Left hindlimb (tissue), 1 donor: ENCODE measurements around the gene MTUS2.

Experiments
- DNase-seq: peaks from one replicate; pipeline ENCODE4 v3.0.0-alpha.2; 2018

MTUS2 gene

DNA sequence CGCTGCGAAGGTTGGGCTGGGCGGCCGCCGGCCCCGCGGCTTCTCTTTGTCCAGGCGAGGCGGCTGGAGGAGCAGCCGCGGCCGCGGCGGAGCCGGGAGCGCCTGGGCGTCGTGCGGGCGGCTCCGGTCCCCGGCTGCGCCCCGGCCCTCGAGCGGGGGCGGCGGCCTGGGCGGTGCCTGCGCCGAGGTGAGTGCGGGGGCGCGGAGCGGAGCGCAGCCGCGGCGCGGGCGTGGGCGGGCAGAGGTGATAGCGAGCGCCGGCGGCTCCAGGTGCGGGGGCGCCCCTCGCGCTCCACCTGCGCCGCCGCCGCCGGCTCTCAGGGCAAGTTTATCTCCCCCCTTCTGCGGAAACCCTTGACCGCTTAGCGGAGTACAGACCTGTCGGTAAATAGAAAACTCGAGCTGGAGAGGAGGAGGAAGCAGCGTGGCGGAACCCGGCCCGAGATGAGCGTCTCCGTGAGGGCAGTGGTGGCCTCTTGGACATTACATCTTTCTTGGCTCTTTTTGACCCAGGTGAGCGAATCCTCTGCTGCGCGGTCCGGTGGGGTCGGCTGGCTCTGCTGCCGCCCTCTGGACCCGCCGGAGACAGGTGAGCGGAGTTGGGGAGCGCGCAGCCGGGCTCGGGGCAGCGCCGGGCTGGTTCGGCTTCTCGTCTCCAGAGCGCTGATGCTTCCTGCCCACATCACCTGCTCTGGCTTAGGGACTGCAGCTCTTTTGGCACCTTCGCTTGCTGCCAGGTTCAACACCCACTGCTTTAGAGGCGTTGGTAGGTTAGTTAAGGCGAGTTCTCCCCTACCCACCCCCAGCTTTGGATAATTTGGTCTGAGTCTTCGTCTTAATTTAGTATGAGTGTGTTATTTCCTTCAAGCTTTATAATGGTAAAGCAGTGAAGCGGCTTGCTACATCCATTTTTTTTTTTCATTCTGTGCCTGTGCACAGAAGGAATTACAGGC, at the start of gene MTUS2:
MTUS2 (plus strand) TSS at position 241 of the 953 bp plus-strand sequence.
- DNase-seq: no peak

GRCh38 chr13:28778308-28779215, 41.6 kb upstream of the MTUS2 start:
- DNase-seq: no peak

- DNase-seq: no peak
These were observed 27.1 kb upstream of the MTUS2 start for GRCh38 chr13:28792992-28793391.

DNA sequence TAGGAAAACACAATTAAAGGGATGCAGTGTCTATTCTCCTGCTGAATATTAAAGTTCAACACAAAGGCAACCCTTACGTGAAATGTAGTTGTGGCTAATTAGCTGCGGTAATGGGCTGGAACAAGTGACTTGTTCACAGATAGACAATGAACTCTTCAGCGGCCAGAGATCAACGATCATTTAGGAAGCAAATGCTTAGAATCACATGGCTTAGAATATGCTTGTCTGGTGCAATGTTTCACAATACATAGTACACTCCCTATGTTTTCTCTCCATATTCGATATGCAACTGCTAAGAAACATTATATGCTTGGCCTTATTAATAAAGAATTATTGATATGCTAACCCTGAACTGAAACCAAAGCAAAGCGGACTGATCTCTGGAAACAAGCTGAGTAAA, 25.7 kb upstream of the MTUS2 start:
- no peak for DNase-seq

DNA sequence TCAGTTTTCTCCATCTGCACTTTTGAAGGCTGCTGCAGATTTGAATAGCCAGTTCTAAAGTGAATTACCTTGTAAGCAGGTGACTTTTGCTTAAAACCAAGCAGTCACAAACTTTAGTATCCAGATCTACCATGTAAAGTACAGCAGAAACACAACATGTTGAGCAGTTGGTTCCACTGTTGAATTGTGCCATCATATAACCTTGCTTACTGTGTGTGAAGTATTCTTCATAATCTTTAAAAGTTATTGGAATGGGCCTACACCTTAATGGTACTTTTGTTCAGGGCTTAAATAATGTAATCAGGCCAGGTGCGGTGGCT, 23.2 kb upstream of the MTUS2 start:
- DNase-seq: no peak

GRCh38 chr13:28805193-28805819, 14.8 kb upstream of the MTUS2 start:
- no peak for DNase-seq

- no peak for DNase-seq
These were observed 2.9 kb upstream of the MTUS2 start for GRCh38 chr13:28817204-28817603.

- no peak for DNase-seq
These were observed 951 bp upstream of the MTUS2 start for GRCh38 chr13:28819046-28819730.

GRCh38 chr13:28819735-28820098, 422 bp upstream of the MTUS2 start:
- DNase-seq: peak; percentile 61

DNA sequence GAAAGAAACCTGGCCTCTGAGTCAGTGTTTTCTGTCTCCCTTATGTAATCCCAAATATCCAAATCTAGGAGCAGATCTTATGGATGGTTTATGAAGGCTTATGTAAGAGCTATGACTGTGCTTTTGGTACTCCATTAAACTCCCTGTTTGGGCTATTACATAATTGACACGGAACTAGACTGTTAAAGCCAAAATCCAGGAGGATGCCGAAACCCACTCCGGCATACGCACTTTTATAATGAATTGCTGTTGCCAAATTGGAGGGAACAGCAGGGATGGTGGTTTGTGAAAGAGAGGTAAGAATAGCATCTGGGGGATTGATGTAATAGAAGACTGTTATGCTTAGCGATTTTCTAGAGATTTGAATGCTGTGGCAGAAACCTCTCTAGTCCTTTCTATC, 2.0 kb downstream of the MTUS2 start:
- DNase-seq: no peak

GRCh38 chr13:28822801-28823200, 2.7 kb downstream of the MTUS2 start:
- DNase-seq: no peak

GRCh38 chr13:28825379-28825778, 5.2 kb downstream of the MTUS2 start:
- DNase-seq: no peak

DNA sequence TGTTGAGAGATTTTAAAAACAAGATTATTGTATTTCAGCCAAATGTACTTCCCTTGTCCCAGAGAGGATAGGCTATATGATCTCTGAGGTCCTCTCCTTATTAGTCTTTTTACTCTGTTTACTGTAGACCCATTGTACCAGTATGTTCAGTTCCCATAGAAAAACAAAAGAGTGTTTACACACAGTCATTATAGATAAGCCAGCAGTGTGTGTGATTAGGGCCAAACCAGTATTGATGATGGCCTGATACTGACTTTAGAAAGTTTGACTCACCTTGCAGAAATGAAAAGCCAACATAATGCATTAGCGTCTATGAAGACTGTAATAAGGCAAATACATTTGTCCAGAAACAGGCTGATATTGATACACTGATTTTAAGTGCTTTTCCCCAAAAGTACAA, 6.2 kb downstream of the MTUS2 start:
- DNase-seq: no peak

DNA sequence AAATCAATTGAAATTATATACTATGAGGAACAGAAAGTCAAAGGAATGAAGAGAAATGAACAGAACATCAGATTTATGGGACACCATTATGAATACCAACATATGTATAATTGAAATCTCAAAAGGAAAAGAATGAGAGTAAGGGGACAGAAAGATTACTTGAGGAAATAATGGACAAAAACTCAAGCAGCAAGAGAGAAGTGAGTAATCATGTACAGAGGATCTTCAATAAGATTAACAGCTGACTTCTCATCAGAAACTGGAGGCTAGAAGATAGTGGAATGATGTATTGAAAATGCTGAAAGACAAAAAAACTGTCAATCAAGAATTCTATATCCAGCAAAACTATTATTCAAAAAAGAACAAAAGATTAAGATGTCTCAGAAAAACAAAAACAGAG, 10.4 kb downstream of the MTUS2 start:
- DNase-seq: no peak

- no peak for DNase-seq
These were observed 11.0 kb downstream of the MTUS2 start for GRCh38 chr13:28831117-28831516.

- no peak for DNase-seq
These were observed 17.0 kb downstream of the MTUS2 start for GRCh38 chr13:28837111-28837510.

GRCh38 chr13:28843639-28844038, 23.5 kb downstream of the MTUS2 start:
- DNase-seq: no peak

- no peak for DNase-seq
These were observed 29.3 kb downstream of the MTUS2 start for GRCh38 chr13:28849441-28849840.

- DNase-seq: no peak
These were observed 30.1 kb downstream of the MTUS2 start for GRCh38 chr13:28850226-28850625.

- no peak for DNase-seq
These were observed 31.3 kb downstream of the MTUS2 start for GRCh38 chr13:28851422-28851821.

DNA sequence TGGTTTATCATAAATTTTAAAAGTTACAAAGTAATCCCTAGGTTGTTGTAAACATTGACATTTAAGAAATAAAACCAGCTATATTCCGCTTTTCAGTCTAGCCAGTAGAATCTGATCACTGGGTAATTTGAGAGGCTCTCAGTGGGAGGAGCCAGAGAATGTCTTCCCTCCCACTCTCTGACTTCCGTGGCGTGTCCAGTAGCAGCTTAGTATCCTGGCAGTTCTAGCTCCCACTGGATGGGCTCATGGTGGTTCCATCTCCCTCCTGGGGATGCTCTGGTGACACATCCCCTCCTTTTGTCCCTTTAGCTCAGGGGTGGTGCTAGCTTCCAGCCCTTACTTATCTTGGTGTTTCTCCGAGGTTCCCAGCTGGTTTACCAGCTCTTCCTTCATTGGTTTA, 34.5 kb downstream of the MTUS2 start:
- DNase-seq: no peak

DNA sequence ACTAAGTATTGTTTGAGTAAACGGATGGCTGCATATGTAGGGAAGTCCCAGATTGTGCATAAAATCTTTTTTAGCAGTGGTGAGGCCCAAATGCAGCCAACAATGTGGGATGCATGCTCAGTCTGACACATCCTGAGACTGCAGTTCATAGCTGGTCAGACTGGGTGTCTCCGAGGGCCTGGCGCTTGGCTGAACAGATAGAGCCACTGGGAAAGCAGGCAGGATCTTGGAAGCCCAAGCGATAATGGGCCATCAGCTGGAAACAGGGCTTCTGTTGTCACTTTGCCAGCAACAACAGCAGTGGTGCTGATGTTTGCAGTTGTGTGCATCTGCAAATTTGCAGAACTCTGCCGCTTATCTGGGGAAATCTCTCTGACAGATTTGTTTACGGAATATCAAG, 36.1 kb downstream of the MTUS2 start:
- DNase-seq: no peak

GRCh38 chr13:28859069-28859468, 38.9 kb downstream of the MTUS2 start:
- no peak for DNase-seq
